Mammary epithelial cell (primary cell): ENCODE measurements around the gene TYRO3.

ENCODE experiments used
- EZH2 ChIP-seq: IDR thresholded peaks from 2 replicates; pipeline ENCODE4 v1.6.1; 2012; ENCODE audit warnings: low read length, inconsistent platforms, borderline replicate concordance
- TF ChIP-seq, protein P1 (sequence below), 2 donors: IDR thresholded peaks in 1 of 2; conservative IDR thresholded peaks in 1 of 2; 2 replicates each; pipeline ENCODE4 v1.5.1; 2011 to 2012; ENCODE audit warnings: inconsistent platforms in 2 of 2, low read length in 2 of 2, mild to moderate bottlenecking in 2 of 2, control low read depth in 1 of 2, low read depth in 1 of 2; ENCODE audit not compliant: insufficient read depth in 1 of 2; ENCODE audit errors: extremely low read depth in 1 of 2

DNA sequence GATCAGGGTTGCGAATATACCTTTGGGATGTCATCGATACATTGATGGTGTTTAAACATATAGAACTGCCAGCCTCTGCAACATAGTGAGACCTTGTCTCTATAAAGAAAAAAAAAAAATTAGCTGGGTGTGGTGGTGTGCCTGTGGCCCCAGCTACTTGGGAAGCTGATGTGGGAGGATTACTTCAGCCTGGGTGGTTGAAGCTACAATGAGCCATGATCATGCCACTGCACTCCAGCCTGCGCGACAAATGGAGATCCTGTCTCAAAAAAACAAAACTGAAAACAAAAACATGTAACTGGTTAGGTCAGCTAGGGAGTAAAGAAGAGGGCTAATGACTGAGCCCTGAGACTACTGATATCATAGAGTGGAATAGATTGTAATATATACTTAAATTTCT lies 70.5 kb downstream of the TYRO3 start:
- TF ChIP-seq, protein P1, sequence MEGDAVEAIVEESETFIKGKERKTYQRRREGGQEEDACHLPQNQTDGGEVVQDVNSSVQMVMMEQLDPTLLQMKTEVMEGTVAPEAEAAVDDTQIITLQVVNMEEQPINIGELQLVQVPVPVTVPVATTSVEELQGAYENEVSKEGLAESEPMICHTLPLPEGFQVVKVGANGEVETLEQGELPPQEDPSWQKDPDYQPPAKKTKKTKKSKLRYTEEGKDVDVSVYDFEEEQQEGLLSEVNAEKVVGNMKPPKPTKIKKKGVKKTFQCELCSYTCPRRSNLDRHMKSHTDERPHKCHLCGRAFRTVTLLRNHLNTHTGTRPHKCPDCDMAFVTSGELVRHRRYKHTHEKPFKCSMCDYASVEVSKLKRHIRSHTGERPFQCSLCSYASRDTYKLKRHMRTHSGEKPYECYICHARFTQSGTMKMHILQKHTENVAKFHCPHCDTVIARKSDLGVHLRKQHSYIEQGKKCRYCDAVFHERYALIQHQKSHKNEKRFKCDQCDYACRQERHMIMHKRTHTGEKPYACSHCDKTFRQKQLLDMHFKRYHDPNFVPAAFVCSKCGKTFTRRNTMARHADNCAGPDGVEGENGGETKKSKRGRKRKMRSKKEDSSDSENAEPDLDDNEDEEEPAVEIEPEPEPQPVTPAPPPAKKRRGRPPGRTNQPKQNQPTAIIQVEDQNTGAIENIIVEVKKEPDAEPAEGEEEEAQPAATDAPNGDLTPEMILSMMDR (conservative IDR thresholded peaks at IDR 0.05 in 1 of 2, IDR thresholded peaks at IDR 0.05 in 1 of 2; ENCODE audit: extremely low read depth in 1 of 2, insufficient read depth in 1 of 2, low read depth in 1 of 2, low read length in 2 of 2) = no peak
- TF ChIP-seq EZH2 = no peak
